DMS53 (cell line): ENCODE measurements around the gene ZNF444.
"Not testable (repeated sequence)": the region's sequence is repeated elsewhere in the genome, so short reads cannot be mapped to it uniquely, and the experiment has no call there.

Experiments used
- DNase-seq: peaks from one replicate; lab custom pipeline; 2025; lab: John Stamatoyannopoulos, UW

The ZNF444 gene

GRCh38 chr19:56147307-56147706 lies 6.2 kb downstream of the ZNF444 start:
- DNase-seq, result no peak

- DNase-seq, result no peak
Measured at GRCh38 chr19:56148096-56148495, 7.0 kb downstream of the ZNF444 start.

- DNase-seq, result not testable (repeated sequence)
Measured at GRCh38 chr19:56148955-56149655, 8.0 kb downstream of the ZNF444 start.

- no peak for DNase-seq
Measured at GRCh38 chr19:56149656-56150038, 8.6 kb downstream of the ZNF444 start.

GRCh38 chr19:56150358-56150757 lies 9.3 kb downstream of the ZNF444 start:
- no peak for DNase-seq

GRCh38 chr19:56152644-56153043 lies 11.6 kb downstream of the ZNF444 start:
- DNase-seq, result no peak

- DNase-seq, result no peak
Measured at GRCh38 chr19:56153507-56153906, 12.4 kb downstream of the ZNF444 start.

- DNase-seq, result peak; percentile 58
Measured at GRCh38 chr19:56155124-56155687, 14.1 kb downstream of the ZNF444 start.

- DNase-seq, result no peak
Measured at GRCh38 chr19:56156768-56157167, 15.7 kb downstream of the ZNF444 start.

GRCh38 chr19:56158170-56158757 lies 17.2 kb downstream of the ZNF444 start:
- no peak for DNase-seq

- DNase-seq, result no peak
Measured at GRCh38 chr19:56159009-56159559, 18.0 kb downstream of the ZNF444 start.

GRCh38 chr19:56159622-56160271 lies 18.7 kb downstream of the ZNF444 start:
- no peak for DNase-seq

GRCh38 chr19:56161534-56161933 lies 20.4 kb downstream of the ZNF444 start:
- DNase-seq, result no peak

GRCh38 chr19:56162258-56162657 lies 21.2 kb downstream of the ZNF444 start:
- DNase-seq, result peak; percentile 35

GRCh38 chr19:56163097-56163496 lies 22.0 kb downstream of the ZNF444 start:
- DNase-seq, result no peak

GRCh38 chr19:56167064-56167578 lies 26.0 kb downstream of the ZNF444 start:
- no peak for DNase-seq

- peak; percentile 99 for DNase-seq
Measured at GRCh38 chr19:56170261-56170660, 29.2 kb downstream of the ZNF444 start.

GRCh38 chr19:56174086-56174485 lies 33.0 kb downstream of the ZNF444 start:
- no peak for DNase-seq

GRCh38 chr19:56174550-56174949 lies 33.5 kb downstream of the ZNF444 start:
- DNase-seq, result peak; percentile 26

GRCh38 chr19:56175861-56176307 lies 34.8 kb downstream of the ZNF444 start, which contains the start of gene GALP:
GALP (plus strand) TSS chr19:56176008; CDS start chr19:56177109, 1,101 bp downstream.
- DNase-seq, result not testable (repeated sequence)

- DNase-seq, result not testable (repeated sequence)
Measured at GRCh38 chr19:56176310-56176709, 35.2 kb downstream of the ZNF444 start.

- DNase-seq, result peak; percentile 78
Measured at GRCh38 chr19:56176881-56177280, 35.8 kb downstream of the ZNF444 start.
